KMS-11 (cell line): ENCODE data around the gene CBFA2T3.

Source experiments
- H2AFZ ChIP-seq: fragments of 200-600 bp; sonication (generic); 2 replicates; pipeline ENCODE4 v1.6.1; 2016; ENCODE audit warnings: antibody characterized with exemption, mixed run types, low read depth
- H3K27ac ChIP-seq: fragments of 200-600 bp; sonication (generic); 2 replicates; pipeline ENCODE4 v1.6.1; 2016; ENCODE audit warnings: mild to moderate bottlenecking, mixed run types
- H3K27me3 ChIP-seq: fragments of 200-600 bp; sonication (generic); 2 replicates; pipeline ENCODE4 v1.6.1; 2017; ENCODE audit warnings: mild to moderate bottlenecking, low read depth, mixed run types, moderate library complexity; ENCODE audit not compliant: insufficient read depth
- H3K36me3 ChIP-seq: fragments of 200-600 bp; sonication (generic); 2 replicates; pipeline ENCODE4 v1.6.1; 2017; ENCODE audit warnings: mild to moderate bottlenecking, mixed run types; ENCODE audit not compliant: insufficient read depth
- H3K4me1 ChIP-seq: fragments of 200-600 bp; sonication (generic); 2 replicates; pipeline ENCODE4 v1.6.1; 2016; ENCODE audit warnings: mild to moderate bottlenecking, low read depth, mixed run types; ENCODE audit not compliant: poor library complexity, severe bottlenecking
- H3K4me2 ChIP-seq: fragments of 200-600 bp; sonication (generic); 2 replicates; pipeline ENCODE4 v1.7.0; 2016; ENCODE audit warnings: mild to moderate bottlenecking, mixed run types
- H3K4me3 ChIP-seq: fragments of 200-600 bp; sonication (generic); IDR thresholded peaks from 2 replicates; pipeline ENCODE4 v1.6.1; 2017; ENCODE audit warnings: low read depth, low read length, mixed read lengths; ENCODE audit not compliant: insufficient read depth
- H3K79me2 ChIP-seq: fragments of 200-600 bp; sonication (generic); 2 replicates; pipeline ENCODE4 v1.6.1; 2016; ENCODE audit warnings: low read depth, mixed run types; ENCODE audit not compliant: insufficient read depth
- H3K9ac ChIP-seq: fragments of 200-600 bp; sonication (generic); 2 replicates; pipeline ENCODE4 v1.6.1; 2016; ENCODE audit warnings: mild to moderate bottlenecking, mixed run types
- H4K20me1 ChIP-seq: fragments of 200-600 bp; sonication (generic); 2 replicates; pipeline ENCODE4 v1.6.1; 2016; ENCODE audit warnings: mild to moderate bottlenecking, mixed run types; ENCODE audit not compliant: insufficient read depth
- TF ChIP-seq, protein P1 (sequence below): fragments of 200-600 bp; sonication (generic); conservative IDR thresholded peaks from 2 replicates; pipeline ENCODE4 v1.6.1; 2017; ENCODE audit warnings: low read depth, mild to moderate bottlenecking, antibody characterized with exemption, low read length, moderate library complexity, mixed read lengths

CBFA2T3 gene

DNA sequence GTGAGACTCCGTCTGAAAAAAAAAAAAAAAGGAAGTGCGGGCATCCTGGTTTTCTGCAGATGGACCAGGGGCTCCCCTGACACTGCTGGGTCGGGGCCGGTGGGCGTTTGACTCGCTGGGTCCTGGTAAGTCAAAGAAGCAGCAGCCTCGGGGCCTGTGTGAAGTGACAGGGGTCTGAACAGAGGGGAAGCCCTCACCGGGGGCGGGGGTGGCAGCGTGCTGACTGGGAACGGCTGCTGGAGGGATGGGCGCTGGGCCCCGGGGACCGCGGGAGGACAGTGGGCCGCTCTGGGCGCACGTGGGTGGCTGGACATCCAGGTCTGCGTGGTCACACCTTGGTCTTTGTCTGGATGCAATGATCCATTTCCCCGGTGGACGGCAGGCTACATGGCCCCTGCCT is 128.4 kb downstream of the CBFA2T3 start:
- Histone ChIP-seq H3K27me3 (no peaks in the 10 kb centered on the region), H3K4me1 (no peaks in the 10 kb centered on the region), H3K4me3 (no peak overlapping the region), H3K79me2 (no peaks in the 10 kb centered on the region), H3K36me3 (no peaks in the 10 kb centered on the region), H3K4me2 (no peak overlapping the region), H3K27ac (no peak overlapping the region), H3K9ac (no peak overlapping the region), H2AFZ (no peak overlapping the region), H4K20me1 (no peaks in the 10 kb centered on the region)
- TF ChIP-seq, protein P1, sequence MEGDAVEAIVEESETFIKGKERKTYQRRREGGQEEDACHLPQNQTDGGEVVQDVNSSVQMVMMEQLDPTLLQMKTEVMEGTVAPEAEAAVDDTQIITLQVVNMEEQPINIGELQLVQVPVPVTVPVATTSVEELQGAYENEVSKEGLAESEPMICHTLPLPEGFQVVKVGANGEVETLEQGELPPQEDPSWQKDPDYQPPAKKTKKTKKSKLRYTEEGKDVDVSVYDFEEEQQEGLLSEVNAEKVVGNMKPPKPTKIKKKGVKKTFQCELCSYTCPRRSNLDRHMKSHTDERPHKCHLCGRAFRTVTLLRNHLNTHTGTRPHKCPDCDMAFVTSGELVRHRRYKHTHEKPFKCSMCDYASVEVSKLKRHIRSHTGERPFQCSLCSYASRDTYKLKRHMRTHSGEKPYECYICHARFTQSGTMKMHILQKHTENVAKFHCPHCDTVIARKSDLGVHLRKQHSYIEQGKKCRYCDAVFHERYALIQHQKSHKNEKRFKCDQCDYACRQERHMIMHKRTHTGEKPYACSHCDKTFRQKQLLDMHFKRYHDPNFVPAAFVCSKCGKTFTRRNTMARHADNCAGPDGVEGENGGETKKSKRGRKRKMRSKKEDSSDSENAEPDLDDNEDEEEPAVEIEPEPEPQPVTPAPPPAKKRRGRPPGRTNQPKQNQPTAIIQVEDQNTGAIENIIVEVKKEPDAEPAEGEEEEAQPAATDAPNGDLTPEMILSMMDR = no peak

DNA sequence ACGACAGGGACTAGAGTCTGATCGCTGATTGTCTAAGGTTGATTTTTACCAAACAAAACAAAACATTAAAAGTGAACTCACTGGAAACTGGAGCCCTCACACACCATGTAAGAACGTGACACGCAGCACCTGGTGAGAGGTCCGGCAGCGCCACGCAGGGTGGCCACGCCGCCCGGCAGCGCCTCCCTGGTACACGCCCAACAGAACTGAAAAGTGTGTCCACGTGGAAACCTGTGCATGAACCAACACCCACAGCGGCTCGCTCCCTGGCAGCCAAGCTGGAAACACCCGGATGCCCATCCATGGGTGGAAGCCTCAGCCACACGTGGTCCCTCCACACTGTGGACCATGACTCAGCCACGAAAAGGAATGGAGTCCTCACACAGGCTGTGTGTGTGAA is 129.4 kb downstream of the CBFA2T3 start:
- Histone ChIP-seq H3K36me3 (no peaks in the 10 kb centered on the region), H3K4me2 (no peak overlapping the region), H3K27ac (no peak overlapping the region), H3K79me2 (no peaks in the 10 kb centered on the region), H3K27me3 (no peaks in the 10 kb centered on the region), H3K4me3 (no peak overlapping the region), H2AFZ (no peak overlapping the region), H3K4me1 (no peaks in the 10 kb centered on the region), H3K9ac (no peak overlapping the region), H4K20me1 (no peaks in the 10 kb centered on the region)
- TF ChIP-seq, protein P1 = no peak

DNA sequence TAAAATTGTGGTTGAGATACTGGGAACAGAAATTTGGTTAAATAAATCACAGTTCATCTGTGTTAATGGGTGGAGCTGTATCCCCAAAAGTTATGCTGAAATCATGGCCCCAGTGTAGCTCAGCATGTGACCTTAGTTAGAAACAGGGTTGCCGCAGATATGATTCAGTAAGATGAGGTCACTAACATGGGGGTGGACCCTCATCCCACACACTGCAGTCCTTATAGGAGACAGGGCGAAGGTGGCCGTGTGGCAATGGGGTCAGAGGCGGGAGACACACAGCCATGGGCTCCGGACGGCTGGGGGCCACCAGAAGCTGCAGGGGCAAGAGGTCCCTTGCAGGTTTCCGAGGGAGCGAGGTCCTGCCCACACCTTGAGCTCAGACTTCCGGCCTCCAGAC is 130.9 kb downstream of the CBFA2T3 start:
- H4K20me1 ChIP-seq = no peaks in the 10 kb centered on the region
- H3K4me2 ChIP-seq = no peak overlapping the region
- H3K4me1 ChIP-seq = no peaks in the 10 kb centered on the region
- H3K36me3 ChIP-seq = no peaks in the 10 kb centered on the region
- H3K9ac ChIP-seq = no peak overlapping the region
- TF ChIP-seq, protein P1 = no peak
- no peak overlapping the region for H2AFZ ChIP-seq
- H3K4me3 ChIP-seq = no peak overlapping the region
- H3K27ac ChIP-seq = no peak overlapping the region
- H3K79me2 ChIP-seq = no peaks in the 10 kb centered on the region
- H3K27me3 ChIP-seq = no peaks in the 10 kb centered on the region

DNA sequence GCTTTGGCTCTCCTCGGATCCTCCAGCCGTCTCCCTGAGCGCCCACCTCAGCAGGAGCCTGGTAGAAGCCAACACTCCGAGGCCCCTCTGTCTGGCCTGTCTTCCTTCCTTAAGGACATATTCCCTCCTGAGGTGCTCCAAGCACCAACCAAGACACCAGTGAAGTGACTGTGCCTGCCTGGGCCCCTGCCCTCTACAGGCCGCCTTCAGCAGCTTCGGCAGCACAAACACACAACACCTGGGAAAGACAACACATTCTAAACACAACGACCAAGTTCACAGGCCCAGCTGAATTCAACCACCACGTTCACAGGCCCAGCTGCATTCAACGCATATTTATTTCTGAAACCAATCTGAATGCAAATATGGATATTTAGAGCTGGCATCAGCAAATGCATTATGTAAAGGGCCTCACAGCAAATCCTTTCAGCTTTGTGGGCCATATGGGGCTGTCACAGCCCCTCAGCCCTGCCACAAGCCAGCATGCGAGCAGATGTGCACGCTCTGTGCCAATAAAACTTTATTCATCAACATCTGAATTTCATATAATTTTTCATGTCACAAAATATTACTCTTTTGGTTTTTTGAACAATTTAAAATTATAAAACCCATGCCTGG is 132.5 kb downstream of the CBFA2T3 start:
- H3K27ac ChIP-seq = no peak overlapping the region
- H3K4me1 ChIP-seq = no peaks in the 10 kb centered on the region
- no peak overlapping the region for H3K4me3 ChIP-seq
- H3K9ac ChIP-seq = no peak overlapping the region
- no peak overlapping the region for H3K4me2 ChIP-seq
- H3K27me3 ChIP-seq = no peaks in the 10 kb centered on the region
- no peaks in the 10 kb centered on the region for H3K79me2 ChIP-seq
- H4K20me1 ChIP-seq = no peaks in the 10 kb centered on the region
- H3K36me3 ChIP-seq = no peaks in the 10 kb centered on the region
- H2AFZ ChIP-seq = no peak overlapping the region
- TF ChIP-seq, protein P1 = no peak
